Measurements from ENCODE around the gene DLG2.

GRCh38 chr11:84899134-84899533, 728.0 kb downstream of the DLG2 start:
- TF ChIP-seq EP300 (IDR thresholded peaks at IDR 0.05) (no peak), CTCF (IDR thresholded peaks at IDR 0.05) (no peak), POLR2A (IDR thresholded peaks at IDR 0.05) (no peak)

Data from sigmoid colon (tissue), 4 donors.